ENCODE measurements around the gene MCTP1. TPM values are rescaled to one million over a fixed set of nuclear protein-coding genes. Genes with fewer than 3 reads are reported as not detected.
A peak's percentile ranks its signal among the peaks of the same experiment; 100 is the strongest.

The MCTP1 gene
- total and polyA plus RNA-seq, 8 donors = 4.4 to 55.1 (median 5.9) TPM

- no peak for ATAC-seq
- Histone ChIP-seq H3K4me3 (no peak overlapping the region), H3K9me3 (no peaks in the 10 kb centered on the region), H3K27ac (no peak overlapping the region), H3K27me3 (no peaks in the 10 kb centered on the region), H3K36me3 (peaks cover 0 to 27% of the 10 kb centered on the region in 2 donors), H3K4me1 (peaks cover 0 to 17% of the 10 kb centered on the region in 2 donors)
- no peak for DNase-seq
- intact Hi-C loops (cut with DNase I) = no loop called here
- TF ChIP-seq, protein P1, sequence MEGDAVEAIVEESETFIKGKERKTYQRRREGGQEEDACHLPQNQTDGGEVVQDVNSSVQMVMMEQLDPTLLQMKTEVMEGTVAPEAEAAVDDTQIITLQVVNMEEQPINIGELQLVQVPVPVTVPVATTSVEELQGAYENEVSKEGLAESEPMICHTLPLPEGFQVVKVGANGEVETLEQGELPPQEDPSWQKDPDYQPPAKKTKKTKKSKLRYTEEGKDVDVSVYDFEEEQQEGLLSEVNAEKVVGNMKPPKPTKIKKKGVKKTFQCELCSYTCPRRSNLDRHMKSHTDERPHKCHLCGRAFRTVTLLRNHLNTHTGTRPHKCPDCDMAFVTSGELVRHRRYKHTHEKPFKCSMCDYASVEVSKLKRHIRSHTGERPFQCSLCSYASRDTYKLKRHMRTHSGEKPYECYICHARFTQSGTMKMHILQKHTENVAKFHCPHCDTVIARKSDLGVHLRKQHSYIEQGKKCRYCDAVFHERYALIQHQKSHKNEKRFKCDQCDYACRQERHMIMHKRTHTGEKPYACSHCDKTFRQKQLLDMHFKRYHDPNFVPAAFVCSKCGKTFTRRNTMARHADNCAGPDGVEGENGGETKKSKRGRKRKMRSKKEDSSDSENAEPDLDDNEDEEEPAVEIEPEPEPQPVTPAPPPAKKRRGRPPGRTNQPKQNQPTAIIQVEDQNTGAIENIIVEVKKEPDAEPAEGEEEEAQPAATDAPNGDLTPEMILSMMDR (IDR thresholded peaks at IDR 0.05) = no peak
Observed at GRCh38 chr5:94941122-94941755, 343.7 kb downstream of the MCTP1 start.

GRCh38 chr5:94932259-94932658, 352.6 kb downstream of the MCTP1 start:
- Histone ChIP-seq H3K27ac (no peak overlapping the region), H3K4me3 (no peak overlapping the region), H3K4me1 (no peaks in the 10 kb centered on the region), H3K27me3 (no peaks in the 10 kb centered on the region), H3K9me3 (no peaks in the 10 kb centered on the region), H3K36me3 (peaks cover 0 to 4% of the 10 kb centered on the region in 2 donors)
- TF ChIP-seq, protein P1 (IDR thresholded peaks at IDR 0.05) = no peak
- ATAC-seq (no peak), DNase-seq (no peak)
- intact Hi-C loops (cut with DNase I) = no loop called here

- TF ChIP-seq, protein P1 (IDR thresholded peaks at IDR 0.05) = no peak
- Histone ChIP-seq H3K4me1 (peaks cover 0 to 6% of the 10 kb centered on the region in 2 donors), H3K27ac (no peak overlapping the region), H3K27me3 (no peaks in the 10 kb centered on the region), H3K4me3 (no peak overlapping the region), H3K9me3 (no peaks in the 10 kb centered on the region), H3K36me3 (peaks cover 0 to 4% of the 10 kb centered on the region in 2 donors)
- ATAC-seq = no peak
- no peak for DNase-seq
- intact Hi-C loops (cut with DNase I) = no loop called here
Observed at GRCh38 chr5:94928891-94929290, 356.0 kb downstream of the MCTP1 start.

GRCh38 chr5:94920570-94920969, 364.3 kb downstream of the MCTP1 start:
- no peaks in the 10 kb centered on the region for H3K36me3 ChIP-seq
- TF ChIP-seq, protein P1 (IDR thresholded peaks at IDR 0.05) = no peak
- intact Hi-C loops (cut with DNase I) = no loop called here

GRCh38 chr5:94916619-94917018, 368.3 kb downstream of the MCTP1 start:
- Histone ChIP-seq H3K4me3 (no peak overlapping the region), H3K4me1 (no peaks in the 10 kb centered on the region), H3K9me3 (no peaks in the 10 kb centered on the region), H3K36me3 (peaks cover 3 to 12% of the 10 kb centered on the region in 2 donors), H3K27ac (no peak overlapping the region), H3K27me3 (no peaks in the 10 kb centered on the region)
- intact Hi-C loops (cut with DNase I) = no loop called here
- ATAC-seq (peak; percentile 75), DNase-seq (peak in 3 of 4 donors; percentile 26 to 79 (median 36))
- TF ChIP-seq, protein P1 (IDR thresholded peaks at IDR 0.05) = no peak

More at GRCh38 chr5:94920570-94920969, 364.3 kb downstream of the MCTP1 start:
- Histone ChIP-seq H3K9me3 (no peaks in the 10 kb centered on the region), H3K4me1 (peaks cover 0 to 6% of the 10 kb centered on the region in 2 donors), H3K27me3 (no peaks in the 10 kb centered on the region), H3K27ac (no peak overlapping the region), H3K4me3 (no peak overlapping the region)
- DNase-seq = no peak
- ATAC-seq = no peak
